Kidney glomerular epithelial cell (primary cell): ENCODE measurements around the gene EPB41L1.
A peak's percentile ranks its signal among the peaks of the same experiment; 100 is the strongest.

Source experiments
- DNase-seq: peaks from one replicate; lab custom pipeline; 2025; lab: John Stamatoyannopoulos, UW

Gene EPB41L1

DNA sequence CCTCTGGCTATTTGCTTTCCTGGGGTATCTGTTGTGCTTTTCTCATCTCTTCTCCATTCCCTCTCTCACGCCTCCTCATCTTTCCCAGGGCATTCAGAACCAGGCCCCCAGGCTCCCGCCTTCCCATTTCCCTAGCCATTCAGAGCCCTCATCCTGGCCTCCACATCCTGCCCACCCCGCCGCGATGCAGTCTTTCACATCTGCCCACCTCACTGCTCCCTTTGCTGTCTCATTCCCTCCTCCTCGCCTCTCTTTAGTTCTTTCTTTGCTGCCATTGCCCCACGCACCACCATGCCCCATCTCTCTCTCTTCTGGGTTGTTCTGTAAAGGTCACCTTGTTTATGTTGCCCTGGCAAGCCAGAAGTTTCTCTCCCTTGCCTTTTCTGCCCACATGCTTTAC is 71.1 kb downstream of the EPB41L1 start:
- DNase-seq: no peak

DNA sequence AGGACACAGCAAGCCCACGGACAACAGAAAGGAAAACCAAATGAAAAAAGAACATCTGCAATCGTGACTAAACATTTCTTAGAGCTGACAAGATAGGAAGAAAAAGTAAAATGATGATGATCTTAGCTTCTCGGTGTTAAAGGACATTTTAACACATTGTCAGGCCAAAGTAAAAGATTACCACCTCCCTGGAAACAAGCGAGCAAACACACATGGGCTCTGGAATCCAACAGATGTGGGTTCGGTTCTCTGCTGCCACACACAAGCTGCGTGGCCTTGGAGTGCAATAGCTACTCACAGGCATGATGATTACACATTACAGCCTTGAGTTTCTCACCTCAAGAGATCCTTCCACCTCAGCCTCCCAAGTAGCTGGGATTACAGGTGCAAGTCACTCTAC is 74.2 kb downstream of the EPB41L1 start:
- no peak for DNase-seq

DNA sequence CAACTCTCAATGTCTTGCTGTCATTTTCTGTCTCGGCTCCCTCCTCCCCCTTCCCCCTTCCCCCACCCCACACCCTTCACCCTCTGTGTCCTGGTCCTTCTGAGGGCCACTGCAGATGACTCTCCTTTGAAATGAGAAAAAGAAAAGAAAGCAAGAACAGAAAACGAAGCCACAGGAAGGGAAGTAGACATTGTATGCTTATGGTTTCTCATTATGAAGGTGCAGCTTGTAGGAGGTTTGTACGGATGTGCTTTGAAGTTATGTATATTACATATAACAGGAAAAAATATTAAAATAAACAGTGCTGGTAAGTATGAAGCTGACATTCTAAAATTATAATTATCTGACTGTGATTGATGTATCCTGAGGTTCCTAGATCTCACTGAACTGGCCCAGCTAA is 75.5 kb downstream of the EPB41L1 start:
- no peak for DNase-seq

DNA sequence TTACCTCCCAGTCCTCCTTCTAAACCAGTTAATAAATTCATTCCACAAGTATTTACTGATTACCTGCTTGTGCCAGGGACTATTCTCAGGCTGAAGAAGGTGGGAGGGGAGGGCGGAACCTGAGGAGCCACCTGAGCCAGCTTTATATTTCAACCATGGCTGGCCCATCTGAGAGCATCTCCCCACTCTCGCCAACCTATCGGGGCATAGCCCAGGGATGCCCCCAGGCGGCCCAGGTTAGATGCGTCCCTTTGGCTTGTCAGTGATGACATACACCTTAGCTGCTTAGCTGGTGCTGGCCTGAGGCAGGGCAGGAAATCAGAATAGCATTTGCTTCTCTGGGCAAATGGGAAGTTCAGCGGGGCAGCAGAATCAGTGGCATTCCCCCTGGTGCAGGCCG is 76.8 kb downstream of the EPB41L1 start:
- no peak for DNase-seq

DNA sequence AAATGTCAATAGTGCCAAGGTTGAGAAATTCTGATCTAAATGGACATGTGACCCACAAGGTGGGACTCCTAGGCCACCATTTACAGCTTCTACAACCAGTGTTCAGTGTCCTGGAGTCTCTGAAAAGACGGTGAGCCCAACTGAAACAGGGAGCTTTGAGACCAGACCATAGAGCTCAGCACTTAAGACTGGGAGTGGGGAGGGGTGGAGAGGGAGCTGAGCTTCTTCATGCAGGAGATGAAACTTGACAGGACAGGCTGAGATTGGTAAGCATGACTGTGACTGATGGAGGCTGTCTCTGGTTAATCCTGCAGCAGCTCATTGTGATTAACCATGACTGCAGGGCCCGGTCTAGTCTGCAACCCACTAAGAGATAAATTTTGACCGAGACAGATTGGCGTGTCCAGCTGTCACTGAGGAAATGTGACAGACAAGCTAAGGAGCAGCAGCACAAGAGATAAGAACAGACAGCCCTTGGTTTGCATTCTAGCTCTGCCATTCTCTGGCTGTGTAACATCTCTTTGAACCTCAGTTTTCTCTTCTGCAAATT is 80.3 kb downstream of the EPB41L1 start:
- DNase-seq: no peak

DNA sequence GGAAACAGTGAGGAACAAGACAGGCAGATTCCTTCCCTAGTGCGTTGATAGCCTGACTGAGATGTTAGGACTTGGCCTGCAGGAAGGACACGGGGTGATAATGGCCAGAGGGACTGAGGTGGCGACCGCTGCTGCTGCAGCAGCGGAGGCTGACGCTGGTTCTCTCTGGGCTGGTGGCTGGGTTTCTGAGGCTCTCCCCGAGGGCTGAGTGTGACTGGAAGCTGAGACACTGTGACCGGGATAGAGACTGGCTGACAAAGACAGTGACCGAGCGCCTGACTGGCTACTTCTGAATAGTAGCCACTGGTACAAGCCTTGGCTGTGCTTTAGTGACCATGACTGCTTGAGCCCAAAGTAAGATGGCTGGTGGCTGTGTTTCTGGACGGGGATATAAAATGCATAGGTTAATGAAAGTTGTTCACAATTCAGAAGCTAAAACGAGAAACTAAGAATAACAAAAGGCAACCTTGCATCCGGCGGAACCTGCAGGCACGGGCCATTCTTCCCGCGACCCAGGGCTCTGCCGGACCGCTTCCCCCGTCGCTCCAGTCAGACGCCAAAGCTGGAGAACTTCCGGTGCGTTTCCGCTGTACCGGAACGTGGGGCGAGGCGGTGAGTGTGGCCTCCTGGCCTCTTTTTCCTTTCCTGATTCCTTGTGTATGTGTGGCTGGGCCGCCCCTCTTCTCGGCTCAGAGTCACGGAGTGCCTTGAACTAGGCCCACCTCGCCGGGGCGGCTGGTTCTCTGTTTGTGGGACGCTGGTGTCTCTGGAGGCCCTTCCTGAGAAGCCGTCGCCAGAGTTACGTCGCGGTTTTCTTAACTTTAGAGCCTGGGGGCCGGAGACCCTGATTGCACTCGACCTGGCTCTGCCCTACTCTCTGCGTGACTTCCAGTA is 81.6 kb downstream of the EPB41L1 start, which contains the start of gene AAR2:
Gene AAR2 (plus strand): TSS at position 587 of the 894 bp plus-strand sequence. CDS start 3,391 bp downstream, outside the sequence.
- peak; percentile 73 for DNase-seq

DNA sequence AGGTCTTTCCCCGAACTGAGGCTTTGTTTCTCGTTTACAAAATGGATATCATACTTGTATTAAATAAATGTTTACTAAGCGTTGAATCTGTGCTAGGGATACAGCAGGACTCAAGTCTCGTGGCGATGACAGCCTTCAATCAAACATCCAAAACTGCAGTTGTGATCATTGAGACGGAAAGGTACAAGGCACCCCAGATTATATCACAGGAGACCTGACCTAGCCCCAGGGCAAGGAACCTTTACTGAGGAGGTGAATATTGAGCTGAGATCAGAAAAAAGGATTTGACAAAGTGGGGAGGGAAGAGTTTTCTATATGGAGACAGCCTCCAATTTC is 82.2 kb downstream of the EPB41L1 start:
- no peak for DNase-seq

DNA sequence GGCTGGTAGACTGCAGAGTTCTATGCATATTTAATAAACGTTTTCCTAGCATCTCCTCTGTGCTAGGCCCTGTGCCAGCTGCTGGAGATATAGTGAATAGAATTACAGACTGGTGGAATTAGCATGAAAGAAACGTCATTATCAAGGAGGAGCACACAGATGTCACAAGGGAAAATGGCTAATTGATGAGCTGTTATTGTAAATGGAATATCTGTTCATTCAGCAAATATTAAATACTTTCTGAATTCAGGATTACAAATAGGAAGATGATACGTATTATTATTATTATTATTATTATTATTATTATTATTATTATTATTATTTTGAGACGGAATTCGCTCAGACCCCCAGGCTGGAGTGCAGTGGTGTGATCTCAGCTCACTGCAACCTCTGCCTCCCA is 82.9 kb downstream of the EPB41L1 start:
- DNase-seq: no peak

DNA sequence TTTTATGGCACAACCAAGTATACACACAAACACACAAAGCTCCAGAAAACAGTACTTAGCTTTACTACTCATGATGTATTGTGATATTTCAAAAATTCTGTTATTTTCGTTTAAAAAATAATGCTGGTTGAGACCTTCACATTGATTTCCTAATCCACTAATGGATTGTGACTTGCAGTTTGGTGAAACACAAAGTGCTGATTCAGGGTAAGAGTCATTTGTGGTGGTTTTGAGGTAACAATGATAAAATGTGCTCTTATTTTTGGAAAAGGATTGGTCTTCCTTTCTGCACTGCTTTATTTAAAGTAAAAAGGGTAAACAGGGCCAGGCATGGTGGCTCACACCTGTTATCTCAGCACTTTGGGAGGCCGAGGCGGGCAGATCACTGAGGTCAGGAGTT is 83.6 kb downstream of the EPB41L1 start:
- no peak for DNase-seq

DNA sequence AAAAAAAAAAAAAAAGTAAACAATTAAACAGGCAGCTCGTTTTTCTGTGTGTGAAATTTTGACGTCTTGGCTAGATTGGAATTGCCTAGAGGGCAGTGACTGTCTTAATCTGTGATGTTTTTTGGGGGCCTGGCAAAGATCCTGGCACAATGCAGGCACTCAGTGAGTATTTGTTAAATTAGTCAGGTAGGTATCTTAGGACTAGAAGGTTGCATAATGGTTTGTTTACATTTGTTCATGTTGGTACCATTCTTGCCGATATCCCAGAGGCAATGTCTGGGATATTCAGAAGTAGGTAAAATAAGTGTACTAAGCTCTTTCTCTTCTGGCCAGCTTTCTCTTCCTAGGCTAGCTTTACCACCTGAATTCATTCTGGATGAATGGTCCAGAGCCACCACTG is 84.2 kb downstream of the EPB41L1 start:
- no peak for DNase-seq

DNA sequence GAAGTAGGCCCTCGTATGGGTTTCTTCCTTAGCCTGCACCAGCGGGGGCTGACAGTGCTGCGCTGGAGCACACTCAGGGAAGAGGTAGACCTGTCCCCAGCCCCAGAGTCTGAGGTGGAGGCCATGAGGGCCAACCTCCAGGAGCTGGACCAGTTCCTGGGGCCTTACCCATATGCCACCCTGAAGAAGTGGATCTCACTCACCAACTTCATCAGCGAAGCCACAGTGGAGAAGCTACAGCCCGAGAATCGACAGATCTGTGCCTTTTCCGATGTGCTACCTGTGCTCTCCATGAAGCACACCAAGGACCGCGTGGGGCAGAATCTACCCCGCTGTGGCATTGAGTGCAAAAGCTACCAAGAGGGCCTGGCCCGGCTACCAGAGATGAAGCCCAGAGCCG is 85.5 kb downstream of the EPB41L1 start:
- DNase-seq: no peak

DNA sequence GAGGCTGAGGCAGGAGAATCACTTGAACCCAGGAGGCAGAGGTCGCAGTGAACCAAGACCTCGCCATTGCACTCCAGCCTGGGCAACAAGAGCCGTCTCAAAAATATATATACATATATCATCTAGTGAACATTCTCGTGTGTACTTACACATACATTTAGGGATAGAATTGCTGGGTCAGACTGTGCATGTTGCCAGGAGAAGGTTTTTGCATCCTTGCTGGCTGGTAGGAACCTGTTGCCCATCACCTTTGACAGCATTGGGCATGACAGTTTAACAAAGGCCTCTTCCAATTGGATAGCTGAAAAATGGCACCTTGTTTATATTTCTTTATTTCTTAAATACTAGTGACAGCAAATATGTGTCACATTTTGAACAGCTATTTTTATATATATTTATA is 87.1 kb downstream of the EPB41L1 start:
- no peak for DNase-seq

DNA sequence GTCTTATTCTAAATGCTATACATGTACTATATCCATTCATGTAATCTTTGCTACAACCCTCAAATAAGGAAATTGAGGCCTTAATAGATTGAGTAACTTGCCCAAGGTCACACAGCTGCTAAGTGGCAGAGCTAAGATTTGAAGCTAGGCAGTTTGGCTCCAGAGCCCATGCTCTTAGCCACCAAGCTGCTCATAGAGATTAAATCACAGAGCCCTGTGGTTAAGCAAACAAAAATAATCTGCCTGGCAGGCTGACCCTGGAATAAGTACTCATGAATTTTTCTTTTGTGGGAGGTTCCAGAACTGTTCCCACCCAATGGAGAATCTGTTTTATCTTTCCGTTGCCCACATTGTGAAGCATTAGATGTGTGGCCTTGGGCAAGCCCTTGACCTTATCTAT is 89.2 kb downstream of the EPB41L1 start:
- DNase-seq: no peak

DNA sequence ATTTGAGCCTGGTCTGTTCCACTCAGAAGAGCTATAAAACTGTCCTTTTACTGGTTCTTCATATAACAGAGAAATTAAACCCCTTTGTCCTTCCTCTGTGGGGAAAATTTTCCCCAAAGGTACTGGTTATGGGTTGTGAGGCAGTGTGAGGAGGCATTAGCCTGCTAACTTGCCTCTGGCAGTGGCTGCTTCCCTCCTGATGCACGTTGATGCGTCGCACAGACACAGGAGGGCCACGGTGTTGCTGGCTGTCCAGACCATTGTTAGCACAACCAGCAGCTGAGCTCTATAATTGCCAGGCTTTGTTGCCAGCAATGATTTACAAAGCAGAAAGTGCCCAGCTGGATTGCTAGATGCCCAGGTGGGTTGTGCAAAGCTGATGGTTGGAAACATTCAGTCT is 91.9 kb downstream of the EPB41L1 start:
- DNase-seq: no peak

DNA sequence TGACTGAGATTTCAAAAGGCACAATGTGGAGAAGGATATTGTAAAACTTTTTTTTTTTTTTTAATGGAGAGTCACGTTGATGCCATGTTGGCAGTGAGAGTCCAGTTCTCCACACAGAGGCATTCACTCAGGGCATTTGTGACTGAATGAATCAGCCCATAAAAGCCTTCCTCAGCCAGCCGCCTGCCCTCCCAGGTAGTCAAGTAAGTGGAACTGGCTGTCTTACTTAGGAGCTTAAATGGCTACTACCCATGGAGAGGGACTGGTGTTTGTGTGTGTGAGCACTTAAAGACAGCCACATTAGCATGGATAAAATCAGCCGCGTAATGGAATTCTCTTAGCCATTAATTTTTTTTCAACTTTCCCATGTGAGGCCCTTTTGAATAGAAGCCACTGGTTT is 94.3 kb downstream of the EPB41L1 start:
- DNase-seq: no peak

DNA sequence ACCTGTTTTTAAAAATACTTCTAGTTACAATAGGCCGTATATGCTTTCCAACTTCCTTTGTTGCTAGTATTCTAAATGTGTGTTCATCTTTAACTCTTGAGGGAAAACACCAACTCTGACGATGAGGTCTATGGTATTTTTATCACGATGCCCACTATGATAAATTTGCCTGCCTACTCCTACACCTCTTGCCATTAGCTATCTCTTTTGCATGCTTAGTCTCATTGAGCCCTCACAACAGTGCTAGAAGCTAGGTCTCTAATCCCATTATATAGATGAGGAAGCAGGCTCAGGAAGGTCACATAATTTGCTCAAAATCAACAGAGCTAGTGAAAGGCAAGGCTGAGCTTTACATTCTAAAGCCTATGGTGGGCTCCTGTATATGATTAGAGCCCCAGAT is 94.9 kb downstream of the EPB41L1 start:
- no peak for DNase-seq

DNA sequence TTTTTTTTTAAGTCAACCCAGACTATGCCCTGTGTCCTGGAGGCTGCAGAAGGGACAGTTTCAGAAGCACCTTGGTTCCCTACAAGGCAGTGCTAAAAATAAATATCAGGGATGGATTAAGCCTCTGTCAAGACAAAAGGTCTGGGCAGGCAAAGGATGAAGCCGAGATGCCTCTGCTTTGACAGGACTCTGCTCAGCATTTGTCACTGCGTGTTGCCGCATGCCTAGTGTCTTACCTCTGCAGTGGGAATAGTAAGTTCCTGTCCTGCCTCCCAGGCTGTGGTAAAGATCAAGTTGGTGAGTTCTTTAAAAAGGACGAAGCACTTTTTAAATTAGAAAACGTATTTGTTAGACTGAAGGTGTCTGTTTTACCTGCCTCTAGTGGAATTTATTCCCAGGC is 96.9 kb downstream of the EPB41L1 start:
- no peak for DNase-seq

DNA sequence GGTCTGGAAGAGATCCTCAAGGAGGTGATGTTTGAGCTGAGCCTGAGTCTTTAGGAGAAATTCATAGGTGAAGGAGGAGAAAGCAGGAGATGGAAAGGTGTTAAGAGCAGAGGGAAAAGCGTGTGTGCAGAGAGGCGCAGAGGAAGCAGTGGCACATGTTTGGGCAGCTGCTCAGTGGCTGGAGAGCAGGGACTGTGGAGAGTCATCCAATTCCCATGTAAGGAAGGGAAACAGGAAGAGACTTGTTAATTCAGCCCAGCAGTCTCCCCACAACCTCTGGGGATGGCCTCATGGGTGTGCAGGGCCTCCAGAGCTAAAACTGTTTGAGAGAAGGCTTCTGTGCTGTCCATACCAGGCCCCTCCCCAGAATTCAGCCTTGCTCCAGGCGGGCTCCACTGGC is 98.0 kb downstream of the EPB41L1 start:
- DNase-seq: no peak

DNA sequence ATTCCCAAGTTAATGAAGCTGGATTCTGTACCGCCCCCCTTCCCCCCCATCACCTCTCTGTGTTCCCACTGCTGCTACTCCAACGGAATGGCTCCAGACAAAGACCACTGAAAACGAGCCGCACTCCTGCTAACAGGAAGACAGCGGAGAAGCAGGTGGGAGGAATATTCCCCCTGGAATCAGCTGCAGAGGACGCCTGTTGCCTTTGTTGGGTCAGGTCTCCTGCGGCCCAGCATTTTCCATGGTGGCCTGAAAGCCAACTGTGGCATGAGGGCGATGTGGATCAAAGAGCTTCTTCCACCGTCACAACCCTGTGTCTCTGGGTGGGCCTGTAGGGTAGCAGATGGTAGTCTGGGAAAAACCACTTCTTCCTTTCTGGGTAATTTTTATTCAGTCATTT is 98.5 kb downstream of the EPB41L1 start:
- DNase-seq: no peak

DNA sequence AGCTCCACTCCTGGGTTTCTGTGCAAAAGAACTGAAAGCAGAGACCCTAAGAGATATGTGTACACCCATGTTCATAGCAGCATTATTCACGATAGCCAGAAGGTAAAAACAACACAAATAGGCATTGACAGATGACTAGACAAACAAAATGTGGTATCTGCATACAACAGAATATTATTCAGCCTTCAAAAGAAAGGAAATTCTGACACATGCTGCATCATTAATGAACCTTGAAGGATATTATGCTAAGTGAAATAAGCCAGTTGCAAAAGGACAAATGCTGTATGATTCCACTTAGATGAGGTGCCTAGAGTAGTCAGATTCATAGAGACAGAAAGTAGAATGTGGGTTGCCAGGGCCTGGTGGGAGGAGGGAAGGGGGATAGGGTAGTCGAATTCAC is 99.5 kb downstream of the EPB41L1 start:
- no peak for DNase-seq

DNA sequence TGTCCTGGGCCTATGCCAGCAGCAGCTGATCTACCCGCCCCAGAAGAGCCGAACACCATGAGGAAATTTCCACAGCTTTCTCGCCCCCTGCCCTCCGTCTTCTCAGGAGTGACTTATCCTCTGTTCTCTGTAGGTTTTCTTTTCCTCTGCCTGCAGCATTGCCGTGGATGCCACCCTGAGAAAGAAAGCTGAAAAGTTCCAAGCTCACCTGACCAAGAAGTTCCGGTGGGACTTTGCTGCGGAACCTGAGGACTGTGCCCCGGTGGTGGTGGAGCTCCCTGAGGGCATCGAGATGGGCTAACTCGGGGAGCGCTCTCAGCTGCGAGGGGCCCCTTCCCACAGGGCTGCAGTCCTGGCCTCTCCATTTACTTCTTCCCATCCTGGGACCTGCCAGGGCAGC is 100.9 kb downstream of the EPB41L1 start:
- no peak for DNase-seq

DNA sequence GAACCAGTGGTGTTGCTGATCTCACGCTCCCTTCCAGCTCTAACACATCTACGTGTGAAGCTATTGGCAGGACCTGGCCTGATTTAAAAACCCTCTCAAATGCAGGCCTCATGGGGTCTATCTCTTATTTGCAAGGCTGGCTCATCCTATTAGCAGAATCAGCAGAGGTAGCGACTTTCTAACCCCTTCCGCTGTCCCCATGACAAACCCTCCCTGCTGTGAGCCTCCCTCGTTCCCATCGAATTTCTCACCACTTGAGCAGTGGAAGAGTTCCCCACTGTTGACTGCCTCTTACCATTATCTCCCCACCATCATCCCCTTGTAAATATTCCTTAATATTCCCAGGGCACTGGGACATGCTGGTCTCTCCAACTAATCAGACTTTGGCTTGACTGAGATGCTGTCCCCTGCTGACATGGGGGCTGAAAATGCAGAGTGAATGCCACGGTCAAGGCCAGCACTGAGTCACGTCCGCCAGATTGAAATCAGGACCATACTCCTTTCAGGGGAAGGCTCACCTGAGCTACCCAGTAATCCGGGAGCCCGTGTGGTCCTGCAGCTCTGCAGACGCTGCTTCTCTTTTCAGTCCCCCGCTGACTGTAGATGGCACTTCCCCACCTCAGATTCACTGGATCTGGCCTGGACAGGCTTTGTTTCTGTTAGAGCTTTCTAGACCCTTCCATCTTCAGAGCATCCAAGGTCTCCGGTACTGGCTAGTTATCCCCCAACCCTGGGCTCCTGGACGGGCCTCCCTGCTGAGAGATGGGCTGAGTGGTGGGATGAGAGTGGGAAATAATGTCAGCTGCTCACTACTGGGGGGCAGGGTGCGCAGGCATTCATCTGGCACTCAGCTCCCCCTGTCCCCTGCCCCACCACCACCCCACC is 104.9 kb downstream of the EPB41L1 start:
- no peak for DNase-seq

DNA sequence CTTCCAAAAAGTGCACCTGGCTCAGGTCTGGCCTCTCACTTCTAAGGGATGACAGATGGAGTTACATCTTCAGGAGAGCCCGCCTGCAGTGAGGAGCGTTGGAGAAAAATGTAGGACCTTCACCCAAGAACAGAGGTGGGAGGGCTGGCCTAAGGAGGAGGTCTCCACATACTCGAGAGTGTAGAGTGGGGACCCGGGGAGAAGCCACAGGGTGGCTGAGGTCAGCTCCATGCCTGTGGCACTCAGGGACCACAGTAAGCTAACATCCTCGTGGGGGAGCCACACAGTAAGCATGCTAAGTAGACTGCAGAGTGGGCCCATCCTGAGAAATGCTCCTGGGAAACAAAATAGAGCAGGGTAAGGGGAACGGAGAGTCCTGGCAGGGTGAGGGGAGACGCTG is 105.8 kb downstream of the EPB41L1 start:
- no peak for DNase-seq
